Measurements from ENCODE around the gene TMEM108.

GRCh38 chr3:133049491-133049890 lies 11.3 kb downstream of the TMEM108 start:
- no peak for TF ChIP-seq CTCF (conservative IDR thresholded peaks at IDR 0.05)
- no peak for TF ChIP-seq ZFX (IDR thresholded peaks at IDR 0.05)
